ENCODE measurements around the gene NPVF. TPM values are rescaled to one million over a fixed set of nuclear protein-coding genes. Genes with fewer than 3 reads are reported as not detected.

Gene NPVF
- total RNA-seq, 1 donor from 2014 or later = not detected

DNA sequence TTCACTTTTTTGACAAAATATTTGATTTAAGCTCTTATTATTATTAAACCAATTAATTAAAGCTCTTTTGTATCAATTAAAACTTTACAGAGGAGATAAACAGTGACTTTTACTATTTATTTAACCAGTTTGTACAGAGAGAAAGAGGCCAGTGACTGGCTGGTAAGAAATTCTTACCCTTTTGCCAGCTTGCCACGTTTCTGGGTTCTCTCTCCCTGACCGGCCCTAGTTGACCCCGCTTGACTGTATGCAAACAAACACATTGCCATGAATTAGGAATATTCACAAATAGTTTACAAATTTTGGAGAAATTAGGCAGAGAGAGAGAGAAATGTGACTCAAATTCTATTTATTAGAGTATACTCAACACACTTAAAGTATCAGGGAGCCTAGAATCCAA, 36.2 kb downstream of the NPVF start:
- no peaks in the 10 kb centered on the region for H3K27me3 ChIP-seq (ENCODE audit: control insufficient read depth, insufficient read depth, low read length)
- H3K36me3 ChIP-seq (ENCODE audit: control insufficient read depth, insufficient read depth, low read length) = no peaks in the 10 kb centered on the region
- no peak overlapping the region for H3K4me3 ChIP-seq (ENCODE audit: low read depth, low read length)
- no peak for DNase-seq (ENCODE audit: low read depth)
- TF ChIP-seq, protein P1, sequence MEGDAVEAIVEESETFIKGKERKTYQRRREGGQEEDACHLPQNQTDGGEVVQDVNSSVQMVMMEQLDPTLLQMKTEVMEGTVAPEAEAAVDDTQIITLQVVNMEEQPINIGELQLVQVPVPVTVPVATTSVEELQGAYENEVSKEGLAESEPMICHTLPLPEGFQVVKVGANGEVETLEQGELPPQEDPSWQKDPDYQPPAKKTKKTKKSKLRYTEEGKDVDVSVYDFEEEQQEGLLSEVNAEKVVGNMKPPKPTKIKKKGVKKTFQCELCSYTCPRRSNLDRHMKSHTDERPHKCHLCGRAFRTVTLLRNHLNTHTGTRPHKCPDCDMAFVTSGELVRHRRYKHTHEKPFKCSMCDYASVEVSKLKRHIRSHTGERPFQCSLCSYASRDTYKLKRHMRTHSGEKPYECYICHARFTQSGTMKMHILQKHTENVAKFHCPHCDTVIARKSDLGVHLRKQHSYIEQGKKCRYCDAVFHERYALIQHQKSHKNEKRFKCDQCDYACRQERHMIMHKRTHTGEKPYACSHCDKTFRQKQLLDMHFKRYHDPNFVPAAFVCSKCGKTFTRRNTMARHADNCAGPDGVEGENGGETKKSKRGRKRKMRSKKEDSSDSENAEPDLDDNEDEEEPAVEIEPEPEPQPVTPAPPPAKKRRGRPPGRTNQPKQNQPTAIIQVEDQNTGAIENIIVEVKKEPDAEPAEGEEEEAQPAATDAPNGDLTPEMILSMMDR (IDR thresholded peaks at IDR 0.05; ENCODE audit: insufficient read depth, low read length, poor library complexity, severe bottlenecking) = no peak

DNA sequence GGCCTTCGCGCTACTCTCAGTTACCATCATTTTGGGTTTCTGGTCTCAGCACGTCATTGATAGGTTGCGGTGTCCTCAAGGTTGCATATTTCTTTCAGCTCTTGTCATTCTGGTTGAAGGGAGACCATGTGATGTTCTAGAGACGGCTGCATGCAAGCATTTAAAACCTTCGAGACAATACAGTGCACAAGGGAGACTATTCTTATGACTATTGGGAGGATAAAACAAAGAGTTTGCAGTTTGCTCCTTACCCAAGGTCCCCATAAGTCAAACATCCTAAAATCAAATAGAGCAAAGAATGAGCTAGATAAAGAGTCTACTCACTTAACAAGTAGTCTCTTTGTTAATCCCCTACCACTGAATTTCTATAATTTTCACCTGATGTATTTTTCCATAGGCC, 39.1 kb downstream of the NPVF start:
- TF ChIP-seq, protein P1 (IDR thresholded peaks at IDR 0.05; ENCODE audit: insufficient read depth, low read length, poor library complexity, severe bottlenecking) = no peak
- Histone ChIP-seq H3K27me3 (ENCODE audit: control insufficient read depth, insufficient read depth, low read length) (no peaks in the 10 kb centered on the region), H3K4me3 (ENCODE audit: low read depth, low read length) (no peak overlapping the region), H3K36me3 (ENCODE audit: control insufficient read depth, insufficient read depth, low read length) (no peaks in the 10 kb centered on the region)
- no peak for DNase-seq (ENCODE audit: low read depth)

DNA sequence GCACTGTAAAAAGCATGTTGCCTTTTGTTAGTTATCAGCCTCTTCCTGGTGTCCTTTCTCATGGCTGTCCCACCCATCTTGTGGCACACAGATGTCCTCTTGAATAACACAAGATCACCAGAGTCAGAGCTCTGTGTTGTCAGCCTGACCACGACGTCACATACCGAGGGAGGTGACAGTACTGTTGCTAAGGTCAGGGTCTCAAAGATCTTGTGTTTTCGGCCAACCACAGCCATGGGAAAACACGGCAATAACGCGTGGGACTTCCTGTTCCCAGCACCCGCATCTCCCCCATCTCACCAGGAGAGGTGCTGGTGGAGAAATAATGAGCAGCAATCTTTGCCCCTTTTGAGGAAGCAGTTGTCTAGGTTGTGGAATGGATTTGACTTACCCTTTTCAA, 40.4 kb downstream of the NPVF start:
- Histone ChIP-seq H3K36me3 (ENCODE audit: control insufficient read depth, insufficient read depth, low read length) (no peaks in the 10 kb centered on the region), H3K27me3 (ENCODE audit: control insufficient read depth, insufficient read depth, low read length) (no peaks in the 10 kb centered on the region), H3K4me3 (ENCODE audit: low read depth, low read length) (no peak overlapping the region)
- TF ChIP-seq, protein P1 (IDR thresholded peaks at IDR 0.05; ENCODE audit: insufficient read depth, low read length, poor library complexity, severe bottlenecking) = no peak
- no peak for DNase-seq (ENCODE audit: low read depth)

DNA sequence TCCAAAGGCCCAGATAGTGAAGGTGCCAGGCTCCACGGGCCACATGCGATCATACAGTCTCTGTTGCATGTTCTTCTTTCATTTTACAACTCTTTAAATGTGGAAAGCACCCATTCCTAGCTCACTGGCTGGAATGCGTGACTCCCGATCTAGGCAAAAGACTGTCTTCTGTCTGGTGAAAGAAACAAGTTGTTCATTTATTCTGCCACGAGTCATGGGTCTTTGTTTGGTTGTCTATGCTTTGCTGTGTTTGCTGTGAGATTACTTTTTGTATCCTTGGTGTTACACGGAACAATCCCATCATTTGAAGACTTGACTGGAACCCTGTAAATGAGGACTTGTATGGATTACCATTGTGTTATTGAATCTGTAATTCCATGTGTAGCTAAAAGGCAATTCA, 41.9 kb downstream of the NPVF start:
- no peak overlapping the region for H3K4me3 ChIP-seq (ENCODE audit: low read depth, low read length)
- H3K27me3 ChIP-seq (ENCODE audit: control insufficient read depth, insufficient read depth, low read length) = no peaks in the 10 kb centered on the region
- DNase-seq (ENCODE audit: low read depth) = no peak
- H3K36me3 ChIP-seq (ENCODE audit: control insufficient read depth, insufficient read depth, low read length) = no peaks in the 10 kb centered on the region
- TF ChIP-seq, protein P1 (IDR thresholded peaks at IDR 0.05; ENCODE audit: insufficient read depth, low read length, poor library complexity, severe bottlenecking) = no peak

- no peak overlapping the region for H3K4me3 ChIP-seq (ENCODE audit: low read depth, low read length)
Measured at GRCh38 chr7:25181532-25181931, 46.8 kb downstream of the NPVF start.

GRCh38 chr7:25180946-25181345, 47.3 kb downstream of the NPVF start:
- TF ChIP-seq, protein P1 (IDR thresholded peaks at IDR 0.05; ENCODE audit: insufficient read depth, low read length, poor library complexity, severe bottlenecking) = no peak
- no peak for DNase-seq (ENCODE audit: low read depth)
- no peak overlapping the region for H3K4me3 ChIP-seq (ENCODE audit: low read depth, low read length)

More at GRCh38 chr7:25181532-25181931, 46.8 kb downstream of the NPVF start:
- TF ChIP-seq, protein P1 (IDR thresholded peaks at IDR 0.05; ENCODE audit: insufficient read depth, low read length, poor library complexity, severe bottlenecking) = no peak
- Histone ChIP-seq H3K36me3 (ENCODE audit: control insufficient read depth, insufficient read depth, low read length) (no peaks in the 10 kb centered on the region), H3K27me3 (ENCODE audit: control insufficient read depth, insufficient read depth, low read length) (no peaks in the 10 kb centered on the region)
- DNase-seq (ENCODE audit: low read depth) = no peak

More at GRCh38 chr7:25180946-25181345, 47.3 kb downstream of the NPVF start:
- Histone ChIP-seq H3K27me3 (ENCODE audit: control insufficient read depth, insufficient read depth, low read length) (no peaks in the 10 kb centered on the region), H3K36me3 (ENCODE audit: control insufficient read depth, insufficient read depth, low read length) (no peaks in the 10 kb centered on the region)
